ENCODE measurements around the gene NPAS3.

Gene NPAS3

GRCh38 chr14:33331176-33331949 is 392.7 kb downstream of the NPAS3 start:
- DNase-seq (ENCODE audit: extremely low spot score) = no peak
- CTCF ChIA-PET = no interaction called here
- POLR2A ChIA-PET = no interaction called here
- TF ChIP-seq CTCF (IDR thresholded peaks at IDR 0.05; ENCODE audit: control extremely low read depth, extremely low read depth, low read depth, missing control alignments) = no peak

- no peak for DNase-seq (ENCODE audit: extremely low spot score)
- ChIA-PET POLR2A (no interaction called here), CTCF (no interaction called here)
- no peak for TF ChIP-seq CTCF (IDR thresholded peaks at IDR 0.05; ENCODE audit: control extremely low read depth, extremely low read depth, low read depth, missing control alignments)
Observed at GRCh38 chr14:33332497-33332896, 393.8 kb downstream of the NPAS3 start.

- CTCF ChIA-PET = interaction anchor here (1.2 kb wide), 1 partner anchor 11 kb away, joined by 4 read pairs; no protein-coding TSS in a partner anchor
Observed at GRCh38 chr14:33335366-33335765, 396.7 kb downstream of the NPAS3 start.

GRCh38 chr14:33342299-33342974 is 403.8 kb downstream of the NPAS3 start:
- DNase-seq (ENCODE audit: extremely low spot score) = no peak
- ChIA-PET POLR2A (no interaction called here), CTCF (no interaction called here)
- no peak for TF ChIP-seq CTCF (IDR thresholded peaks at IDR 0.05; ENCODE audit: control extremely low read depth, extremely low read depth, low read depth, missing control alignments)

More at GRCh38 chr14:33335366-33335765, 396.7 kb downstream of the NPAS3 start:
- no peak for TF ChIP-seq CTCF (IDR thresholded peaks at IDR 0.05; ENCODE audit: control extremely low read depth, extremely low read depth, low read depth, missing control alignments)
- POLR2A ChIA-PET = no interaction called here
- no peak for DNase-seq (ENCODE audit: extremely low spot score)

GRCh38 chr14:33343016-33343415 is 404.3 kb downstream of the NPAS3 start:
- POLR2A ChIA-PET = no interaction called here
- no peak for TF ChIP-seq CTCF (IDR thresholded peaks at IDR 0.05; ENCODE audit: control extremely low read depth, extremely low read depth, low read depth, missing control alignments)
- DNase-seq (ENCODE audit: extremely low spot score) = no peak
- CTCF ChIA-PET = no interaction called here

- ChIA-PET POLR2A (no interaction called here), CTCF (no interaction called here)
- no peak for TF ChIP-seq CTCF (IDR thresholded peaks at IDR 0.05; ENCODE audit: control extremely low read depth, extremely low read depth, low read depth, missing control alignments)
- DNase-seq (ENCODE audit: extremely low spot score) = no peak
Observed at GRCh38 chr14:33347796-33348195, 409.1 kb downstream of the NPAS3 start.
